Measurements from ENCODE around the gene SLC35E1. TPM values are rescaled to one million over a fixed set of nuclear protein-coding genes. Genes with fewer than 3 reads are reported as not detected.
"Not testable (repeated sequence)": the region's sequence is repeated elsewhere in the genome, so short reads cannot be mapped to it uniquely, and the experiment has no call there.

SLC35E1 gene
- total RNA-seq, 1 donor from 2014 or later, result 52.9 TPM

- intact Hi-C loops (cut with micrococcal nuclease), result no loop called here
These were observed 46.3 kb downstream of the SLC35E1 start for GRCh38 chr19:16525751-16526481.

GRCh38 chr19:16524991-16525734, 47.1 kb downstream of the SLC35E1 start:
- intact Hi-C loops (cut with micrococcal nuclease), result no loop called here

- intact Hi-C loops (cut with micrococcal nuclease), result no loop called here
These were observed 49.4 kb downstream of the SLC35E1 start for GRCh38 chr19:16522559-16523377.

- intact Hi-C loops (cut with micrococcal nuclease), result no loop called here
These were observed 50.4 kb downstream of the SLC35E1 start for GRCh38 chr19:16521715-16522289.

GRCh38 chr19:16520986-16521624, 51.1 kb downstream of the SLC35E1 start:
- intact Hi-C loops (cut with micrococcal nuclease), result no loop called here

GRCh38 chr19:16520074-16520973, 51.9 kb downstream of the SLC35E1 start:
- intact Hi-C loops (cut with micrococcal nuclease), result no loop called here

- intact Hi-C loops (cut with micrococcal nuclease), result no loop called here
These were observed 53.0 kb downstream of the SLC35E1 start for GRCh38 chr19:16519230-16519687.

- intact Hi-C loops (cut with micrococcal nuclease), result no loop called here
These were observed 53.6 kb downstream of the SLC35E1 start for GRCh38 chr19:16518483-16519229.

GRCh38 chr19:16518061-16518460, 54.2 kb downstream of the SLC35E1 start:
- intact Hi-C loops (cut with micrococcal nuclease), result no loop called here

GRCh38 chr19:16516923-16517610, 55.1 kb downstream of the SLC35E1 start:
- intact Hi-C loops (cut with micrococcal nuclease), result no loop called here

- intact Hi-C loops (cut with micrococcal nuclease), result no loop called here
These were observed 55.8 kb downstream of the SLC35E1 start for GRCh38 chr19:16516381-16516780.

GRCh38 chr19:16514383-16515019, 57.7 kb downstream of the SLC35E1 start:
- intact Hi-C loops (cut with micrococcal nuclease), result no loop called here

GRCh38 chr19:16512611-16513010, 59.6 kb downstream of the SLC35E1 start:
- intact Hi-C loops (cut with micrococcal nuclease), result not testable (repeated sequence)

GRCh38 chr19:16509141-16510061, 62.8 kb downstream of the SLC35E1 start:
- intact Hi-C loops (cut with micrococcal nuclease), result no loop called here

GRCh38 chr19:16508546-16508945, 63.7 kb downstream of the SLC35E1 start:
- intact Hi-C loops (cut with micrococcal nuclease), result no loop called here

- intact Hi-C loops (cut with micrococcal nuclease), result no loop called here
These were observed 65.3 kb downstream of the SLC35E1 start for GRCh38 chr19:16506961-16507360.

GRCh38 chr19:16506161-16506560, 66.1 kb downstream of the SLC35E1 start:
- intact Hi-C loops (cut with micrococcal nuclease), result not testable (repeated sequence)
